Natural killer cell (primary cell): ENCODE results near the gene PLAAT2. TPM values are rescaled to one million over a fixed set of nuclear protein-coding genes. Genes with fewer than 3 reads are reported as not detected.

Experiments used
- ATAC-seq, 3 donors: fragments of 150-1000 bp in 2 of 3; fragments of 200-7000 bp in 1 of 3; cut with Tn5 transposase; 1 replicate in 1 of 3; 2 replicates in 2 of 3; pipeline ENCODE4 v1.10.0; 2021; ENCODE audit warnings: mild to moderate bottlenecking in 2 of 3, moderate library complexity in 2 of 3
- DNase-seq, 2 donors: peaks; one replicate each; pipeline versions ENCODE4 v3.0.0 to v3.0.0-alpha.2; 2013 to 2021; ENCODE audit warnings: mixed read lengths in 1 of 2
- H3K27ac ChIP-seq: one replicate; pipeline ENCODE4 v1.5.1; 2013; ENCODE audit warnings: mild to moderate bottlenecking, low read length
- H3K27me3 ChIP-seq: one replicate; pipeline ENCODE4 v1.6.1; 2013; ENCODE audit warnings: low read length; ENCODE audit not compliant: control insufficient read depth, insufficient read depth
- H3K36me3 ChIP-seq: one replicate; pipeline ENCODE4 v1.6.1; 2013; ENCODE audit warnings: low read length; ENCODE audit not compliant: control insufficient read depth, insufficient read depth
- H3K4me1 ChIP-seq: one replicate; pipeline ENCODE4 v1.6.1; 2013; ENCODE audit warnings: low read length; ENCODE audit not compliant: control insufficient read depth, insufficient read depth
- H3K4me3 ChIP-seq: one replicate; pipeline ENCODE4 v1.5.1; 2013; ENCODE audit warnings: low read length
- H3K9me3 ChIP-seq: one replicate; pipeline ENCODE4 v1.6.1; 2013; ENCODE audit warnings: low read length; ENCODE audit not compliant: control insufficient read depth, insufficient read depth
- H3K27ac Mint-ChIP-seq, 2 donors: one replicate each; pipeline ENCODE4 v1.8.0; 2022; ENCODE audit warnings: mild to moderate bottlenecking in 2 of 2, mixed read lengths in 2 of 2, moderate library complexity in 1 of 2
- H3K27me3 Mint-ChIP-seq, 2 donors: one replicate each; pipeline ENCODE4 v1.8.0; 2022; ENCODE audit warnings: low read depth in 2 of 2, mixed read lengths in 2 of 2
- H3K36me3 Mint-ChIP-seq: one replicate; pipeline ENCODE4 v1.8.0; 2022; ENCODE audit warnings: mixed read lengths
- H3K4me1 Mint-ChIP-seq, 2 donors: one replicate each; pipeline ENCODE4 v1.8.0; 2022; ENCODE audit warnings: mixed read lengths in 2 of 2
- H3K4me3 Mint-ChIP-seq: one replicate; pipeline ENCODE4 v1.8.0; 2022; ENCODE audit warnings: mild to moderate bottlenecking, moderate library complexity, mixed read lengths
- H3K9me3 Mint-ChIP-seq, 2 donors: one replicate each; pipeline ENCODE4 v1.8.0; 2022; ENCODE audit warnings: mixed read lengths in 2 of 2
- WGBS: methylation state at CpG from one replicate; pipeline ENCODE4 v1.1.7; 2013; ENCODE audit warnings: missing lambda C conversion rate; ENCODE audit not compliant: insufficient coverage; 5-methylcytosine and 5-hydroxymethylcytosine counted together
- intact Hi-C: fragments of 100-400 bp; cut with micrococcal nuclease; formaldehyde crosslinking; loops from one replicate; pipeline ENCODE4 v1.14.2; 2022
- total RNA-seq, 4 donors: library from RNA; stranded (reverse); fragments of 120-200 nt in 1 of 4; gene quantifications; one replicate each; pipeline versions ENCODE4 v1.2.3 to v1.2.4, GENCODE V29; 2013 to 2022
- TF ChIP-seq, protein P1 (sequence below): fragments of 200-600 bp; IDR thresholded peaks from one replicate; pipeline ENCODE4 v1.8.0; 2022; ENCODE audit warnings: antibody characterized with exemption

The PLAAT2 gene
- total RNA-seq, 3 donors from 2014 or later (not counting 1 experiment from before 2014, with no cell fraction given): 1.6 to 5.6 (median 4.6) TPM

GRCh38 chr11:63537293-63538101, 25.7 kb downstream of the PLAAT2 start:
- peak overlapping the region; percentile 93 to 97 for H3K27ac Mint-ChIP-seq
- H3K36me3 Mint-ChIP-seq: no peaks in the 10 kb centered on the region
- Histone ChIP-seq H3K4me1 (peaks cover 74% of the 10 kb centered on the region), H3K9me3 (no peaks in the 10 kb centered on the region), H3K4me3 (peak overlapping the region; percentile 75), H3K27me3 (no peaks in the 10 kb centered on the region), H3K36me3 (peaks cover 14% of the 10 kb centered on the region), H3K27ac (peak overlapping the region; percentile 86)
- WGBS: 23% methylated on average over 8 of the region's 8 CpGs
- H3K9me3 Mint-ChIP-seq: no peaks in the 10 kb centered on the region
- TF ChIP-seq, protein P1, sequence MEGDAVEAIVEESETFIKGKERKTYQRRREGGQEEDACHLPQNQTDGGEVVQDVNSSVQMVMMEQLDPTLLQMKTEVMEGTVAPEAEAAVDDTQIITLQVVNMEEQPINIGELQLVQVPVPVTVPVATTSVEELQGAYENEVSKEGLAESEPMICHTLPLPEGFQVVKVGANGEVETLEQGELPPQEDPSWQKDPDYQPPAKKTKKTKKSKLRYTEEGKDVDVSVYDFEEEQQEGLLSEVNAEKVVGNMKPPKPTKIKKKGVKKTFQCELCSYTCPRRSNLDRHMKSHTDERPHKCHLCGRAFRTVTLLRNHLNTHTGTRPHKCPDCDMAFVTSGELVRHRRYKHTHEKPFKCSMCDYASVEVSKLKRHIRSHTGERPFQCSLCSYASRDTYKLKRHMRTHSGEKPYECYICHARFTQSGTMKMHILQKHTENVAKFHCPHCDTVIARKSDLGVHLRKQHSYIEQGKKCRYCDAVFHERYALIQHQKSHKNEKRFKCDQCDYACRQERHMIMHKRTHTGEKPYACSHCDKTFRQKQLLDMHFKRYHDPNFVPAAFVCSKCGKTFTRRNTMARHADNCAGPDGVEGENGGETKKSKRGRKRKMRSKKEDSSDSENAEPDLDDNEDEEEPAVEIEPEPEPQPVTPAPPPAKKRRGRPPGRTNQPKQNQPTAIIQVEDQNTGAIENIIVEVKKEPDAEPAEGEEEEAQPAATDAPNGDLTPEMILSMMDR: no peak
- no peaks in the 10 kb centered on the region for H3K27me3 Mint-ChIP-seq
- H3K4me1 Mint-ChIP-seq: peaks cover 85 to 90% of the 10 kb centered on the region in 2 donors
- peak overlapping the region; percentile 96 for H3K4me3 Mint-ChIP-seq
- ATAC-seq (peak in 2 of 3 donors; percentile 0 to 6), DNase-seq (no peak)
- intact Hi-C loops: loop anchor here (5.0 kb wide), 1 partner anchor 75 kb away; the partner anchor contains the start of gene PLAAT3

GRCh38 chr11:63536669-63537292, 26.4 kb downstream of the PLAAT2 start, which contains the start of gene PLAAT4:
Gene PLAAT4, plus strand, starts transcription at chr11:63536808. Its CDS starts 61 bp downstream, at chr11:63536869.
- no peaks in the 10 kb centered on the region for H3K9me3 Mint-ChIP-seq
- ATAC-seq (peak; percentile 59 to 71 (median 64)), DNase-seq (peak; percentile 52 to 77)
- 4% methylated on average over 10 of the region's 10 CpGs for WGBS
- no peaks in the 10 kb centered on the region for H3K27me3 ChIP-seq
- peaks cover 76% of the 10 kb centered on the region for H3K4me1 ChIP-seq
- H3K36me3 ChIP-seq: peaks cover 12% of the 10 kb centered on the region
- TF ChIP-seq, protein P1: no peak
- H3K9me3 ChIP-seq: no peaks in the 10 kb centered on the region
- H3K4me1 Mint-ChIP-seq: peaks cover 86 to 94% of the 10 kb centered on the region in 2 donors
- H3K4me3 ChIP-seq: peak within 1 kb of the TSS; percentile 75
- H3K27ac ChIP-seq: peak within 1 kb of the TSS; percentile 86
- H3K27ac Mint-ChIP-seq: peak within 1 kb of the TSS; percentile 93 to 97
- intact Hi-C loops: loop anchor here (1.0 to 5.0 kb wide), 3 partner anchors 17 to 76 kb away; partner anchors contain the start of gene PLAAT3
- H3K4me3 Mint-ChIP-seq: peak within 1 kb of the TSS; percentile 96
- no peaks in the 10 kb centered on the region for H3K27me3 Mint-ChIP-seq
- no peaks in the 10 kb centered on the region for H3K36me3 Mint-ChIP-seq

- Mint-ChIP-seq H3K27me3 (no peaks in the 10 kb centered on the region), H3K4me1 (peaks cover 91 to 95% of the 10 kb centered on the region in 2 donors), H3K9me3 (no peaks in the 10 kb centered on the region), H3K36me3 (no peaks in the 10 kb centered on the region), H3K27ac (peak overlapping the region; percentile 93 to 97), H3K4me3 (peak overlapping the region; percentile 96)
- DNase-seq (peak; percentile 48 to 61), ATAC-seq (peak; percentile 23 to 40 (median 28))
- H3K27ac ChIP-seq: peak overlapping the region; percentile 86
- no peaks in the 10 kb centered on the region for H3K9me3 ChIP-seq
- no peaks in the 10 kb centered on the region for H3K27me3 ChIP-seq
- H3K36me3 ChIP-seq: peaks cover 12% of the 10 kb centered on the region
- WGBS: 19% methylated on average over 1 of the region's 1 CpG
- intact Hi-C loops: loop anchor here (1.0 to 5.0 kb wide), 4 partner anchors 18 to 77 kb away; partner anchors contain the start of gene PLAAT3
- TF ChIP-seq, protein P1: no peak
- H3K4me3 ChIP-seq: no peak overlapping the region
- H3K4me1 ChIP-seq: peaks cover 81% of the 10 kb centered on the region
These were observed 27.4 kb downstream of the PLAAT2 start for GRCh38 chr11:63535734-63536133.
